RWPE1 (cell line): ENCODE results near the gene STX2.

Experiments
- CTCF ChIA-PET: fragments of 350-600 bp; sonication (Branson Sonifier 250); formaldehyde crosslinking; extraction: SDS; loops from one replicate; lab custom pipeline; 2021; lab: Yijun Ruan, JAX
- POLR2A ChIA-PET: fragments of 400-600 bp; formaldehyde crosslinking; extraction: SDS; loops from one replicate; lab custom pipeline; 2020; ENCODE audit warnings: antibody characterized with exemption; ENCODE audit not compliant: low non-redundant PET; lab: Yijun Ruan, JAX
- DNase-seq: peaks from one replicate; pipeline ENCODE4 v3.0.0; 2012; ENCODE audit warnings: low spot score
- H3K27ac ChIP-seq: fragments of 450-650 bp; 2 replicates; pipeline ENCODE4 v1.5.1; 2017
- TF ChIP-seq, protein P1 (sequence below): fragments of 450-650 bp; conservative IDR thresholded peaks from 2 replicates; pipeline ENCODE4 v1.5.1; 2017; ENCODE audit warnings: low read depth, mild to moderate bottlenecking

Gene STX2

DNA sequence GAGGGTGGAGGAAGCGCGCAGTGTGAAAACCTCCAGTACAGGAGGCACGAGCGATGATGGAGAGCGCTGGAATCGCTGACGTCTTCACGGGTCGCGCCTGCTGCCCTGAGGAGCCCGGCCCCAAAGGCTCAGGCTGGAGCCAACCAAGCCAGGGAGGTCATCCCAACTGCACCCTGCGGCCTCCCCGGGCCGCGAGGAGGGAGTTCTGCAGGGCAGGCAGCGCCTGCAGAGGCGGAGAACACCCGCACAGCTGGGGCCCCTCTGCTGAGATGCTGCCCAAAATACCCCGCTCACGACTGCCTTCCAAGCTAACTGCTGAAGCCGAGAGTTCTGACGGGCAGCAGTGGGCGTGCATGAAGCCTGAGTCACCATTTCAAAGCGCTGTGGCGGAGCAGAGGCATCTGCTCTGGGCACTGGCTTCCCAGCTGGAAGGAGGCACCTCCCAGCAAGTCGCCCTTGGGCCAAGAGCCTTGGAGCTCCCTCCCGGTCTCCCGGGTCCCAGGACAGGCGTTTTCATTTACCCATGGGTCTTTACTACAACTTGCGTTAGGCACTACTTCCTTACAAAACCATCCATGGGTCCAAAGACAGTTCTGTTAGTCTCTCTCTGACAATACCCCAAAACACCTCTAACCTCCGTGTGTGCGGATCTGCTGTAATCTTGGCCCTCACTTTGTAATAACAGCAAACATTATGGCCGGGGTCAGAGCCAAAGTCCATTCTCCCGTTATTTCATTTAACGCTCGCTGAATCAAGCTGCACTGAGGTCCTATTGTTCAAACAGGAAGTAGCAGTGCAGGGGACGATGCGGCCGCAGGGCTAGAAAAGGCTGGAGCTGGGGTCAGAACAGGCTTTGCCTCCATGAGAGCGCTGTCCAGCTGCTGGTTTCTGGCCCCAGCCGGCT, 62.8 kb downstream of the STX2 start:
- H3K27ac ChIP-seq: peak overlapping the region; percentile 26
- DNase-seq: peak; percentile 70

DNA sequence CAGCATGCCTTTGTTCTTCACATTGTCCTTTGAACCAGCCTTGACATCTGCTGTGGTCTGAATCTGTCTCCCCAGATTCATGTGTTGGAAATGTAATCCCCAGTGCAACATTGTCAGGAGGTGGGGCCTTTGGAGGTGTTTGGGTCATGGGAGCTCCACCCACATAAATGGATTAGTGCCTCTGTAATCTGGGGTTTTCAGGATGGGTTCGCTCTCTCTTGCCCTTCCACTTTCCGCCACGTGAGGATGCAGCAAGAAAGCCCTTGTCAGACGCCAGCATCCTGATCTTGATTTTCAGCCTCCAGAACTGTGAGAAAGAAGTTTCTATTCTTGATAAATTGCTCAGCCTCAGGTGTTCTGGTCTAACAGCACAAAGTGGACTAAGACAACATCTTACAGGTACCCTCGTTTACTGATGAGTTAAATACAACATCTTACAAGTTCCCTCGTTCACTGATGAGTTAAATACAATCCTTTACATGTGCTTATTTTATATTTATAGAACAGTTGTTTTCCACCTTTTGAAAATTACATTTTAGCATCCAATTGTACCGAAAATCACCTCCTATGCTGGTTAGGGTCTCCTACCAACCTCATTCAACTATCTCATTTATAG, 68.5 kb downstream of the STX2 start:
- no peak overlapping the region for H3K27ac ChIP-seq
- POLR2A ChIA-PET: no interaction called here
- TF ChIP-seq, protein P1, sequence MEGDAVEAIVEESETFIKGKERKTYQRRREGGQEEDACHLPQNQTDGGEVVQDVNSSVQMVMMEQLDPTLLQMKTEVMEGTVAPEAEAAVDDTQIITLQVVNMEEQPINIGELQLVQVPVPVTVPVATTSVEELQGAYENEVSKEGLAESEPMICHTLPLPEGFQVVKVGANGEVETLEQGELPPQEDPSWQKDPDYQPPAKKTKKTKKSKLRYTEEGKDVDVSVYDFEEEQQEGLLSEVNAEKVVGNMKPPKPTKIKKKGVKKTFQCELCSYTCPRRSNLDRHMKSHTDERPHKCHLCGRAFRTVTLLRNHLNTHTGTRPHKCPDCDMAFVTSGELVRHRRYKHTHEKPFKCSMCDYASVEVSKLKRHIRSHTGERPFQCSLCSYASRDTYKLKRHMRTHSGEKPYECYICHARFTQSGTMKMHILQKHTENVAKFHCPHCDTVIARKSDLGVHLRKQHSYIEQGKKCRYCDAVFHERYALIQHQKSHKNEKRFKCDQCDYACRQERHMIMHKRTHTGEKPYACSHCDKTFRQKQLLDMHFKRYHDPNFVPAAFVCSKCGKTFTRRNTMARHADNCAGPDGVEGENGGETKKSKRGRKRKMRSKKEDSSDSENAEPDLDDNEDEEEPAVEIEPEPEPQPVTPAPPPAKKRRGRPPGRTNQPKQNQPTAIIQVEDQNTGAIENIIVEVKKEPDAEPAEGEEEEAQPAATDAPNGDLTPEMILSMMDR: no peak
- CTCF ChIA-PET: no interaction called here
- no peak for DNase-seq

More for the DNA sequence above, 62.8 kb downstream of the STX2 start:
- CTCF ChIA-PET: interaction anchor here (0.6 to 1.3 kb wide), 3 partner anchors 28 to 61 kb away, joined by 3 read pairs; no protein-coding TSS in a partner anchor
- POLR2A ChIA-PET: no interaction called here
- TF ChIP-seq, protein P1: no peak

DNA sequence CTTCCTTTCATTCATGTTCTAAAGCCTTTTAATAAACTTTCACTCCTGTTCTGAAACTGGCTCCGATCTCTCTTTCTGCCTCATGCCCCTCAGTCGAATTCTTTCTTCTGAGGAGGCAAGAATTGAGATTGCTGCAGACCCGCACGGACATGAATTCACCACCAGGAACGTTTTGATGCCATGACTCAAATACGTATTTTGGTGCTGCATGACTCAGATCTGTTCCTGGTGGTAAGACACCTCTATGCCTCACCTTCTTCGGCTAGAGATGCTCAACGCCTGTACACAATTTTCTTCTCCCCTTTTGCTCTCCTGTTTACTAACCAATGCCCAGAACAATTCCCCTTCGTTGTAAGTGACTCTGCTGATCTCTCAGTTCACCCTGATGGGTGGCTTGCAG, 70.9 kb downstream of the STX2 start:
- TF ChIP-seq, protein P1: no peak
- no peak overlapping the region for H3K27ac ChIP-seq
- peak; percentile 78 for DNase-seq
- ChIA-PET CTCF (interaction anchor here (0.7 kb wide), 1 partner anchor 79 kb away, joined by 3 read pairs; no protein-coding TSS in a partner anchor), POLR2A (no interaction called here)

DNA sequence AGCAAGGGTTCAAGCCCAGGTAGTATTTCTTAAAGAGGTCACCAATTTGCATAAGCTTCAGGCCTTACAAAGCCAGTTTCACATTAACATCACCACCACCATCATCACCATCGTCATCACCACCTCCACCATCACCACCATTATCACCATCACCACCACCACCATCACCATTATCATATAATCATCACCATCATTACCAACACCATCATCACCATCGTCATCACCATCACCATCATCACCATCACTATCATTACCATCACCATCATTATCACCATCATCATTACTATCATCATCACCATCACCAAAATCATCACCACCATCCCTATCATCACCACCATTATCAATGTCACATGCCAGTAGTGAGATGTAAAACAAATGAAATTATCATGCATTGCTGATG, 72.6 kb downstream of the STX2 start:
- ChIA-PET CTCF (no interaction called here), POLR2A (no interaction called here)
- no peak for DNase-seq
- H3K27ac ChIP-seq: no peak overlapping the region
- TF ChIP-seq, protein P1: no peak

DNA sequence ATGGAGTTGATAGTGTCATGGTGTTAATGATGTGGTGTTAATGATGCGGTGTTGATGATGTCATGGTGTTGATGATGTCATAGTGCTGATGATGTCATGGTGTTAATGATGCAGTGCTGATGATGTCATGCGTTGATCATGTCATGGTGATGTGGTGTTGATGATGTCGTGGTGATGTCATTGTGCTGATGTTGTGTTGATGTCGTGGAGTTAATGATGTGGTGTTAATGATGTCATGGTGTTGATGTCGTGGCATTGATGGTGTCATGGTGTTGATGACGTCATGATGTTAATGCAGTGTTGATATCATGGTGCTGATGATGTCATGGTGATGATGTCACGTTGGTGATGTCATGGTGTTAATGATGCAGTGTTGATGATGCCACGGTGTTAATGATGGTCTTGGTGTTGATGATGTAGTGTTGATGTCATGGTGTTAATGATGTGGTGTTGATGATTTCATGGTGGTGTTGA, 73.8 kb downstream of the STX2 start:
- CTCF ChIA-PET: no interaction called here
- TF ChIP-seq, protein P1: no peak

DNA sequence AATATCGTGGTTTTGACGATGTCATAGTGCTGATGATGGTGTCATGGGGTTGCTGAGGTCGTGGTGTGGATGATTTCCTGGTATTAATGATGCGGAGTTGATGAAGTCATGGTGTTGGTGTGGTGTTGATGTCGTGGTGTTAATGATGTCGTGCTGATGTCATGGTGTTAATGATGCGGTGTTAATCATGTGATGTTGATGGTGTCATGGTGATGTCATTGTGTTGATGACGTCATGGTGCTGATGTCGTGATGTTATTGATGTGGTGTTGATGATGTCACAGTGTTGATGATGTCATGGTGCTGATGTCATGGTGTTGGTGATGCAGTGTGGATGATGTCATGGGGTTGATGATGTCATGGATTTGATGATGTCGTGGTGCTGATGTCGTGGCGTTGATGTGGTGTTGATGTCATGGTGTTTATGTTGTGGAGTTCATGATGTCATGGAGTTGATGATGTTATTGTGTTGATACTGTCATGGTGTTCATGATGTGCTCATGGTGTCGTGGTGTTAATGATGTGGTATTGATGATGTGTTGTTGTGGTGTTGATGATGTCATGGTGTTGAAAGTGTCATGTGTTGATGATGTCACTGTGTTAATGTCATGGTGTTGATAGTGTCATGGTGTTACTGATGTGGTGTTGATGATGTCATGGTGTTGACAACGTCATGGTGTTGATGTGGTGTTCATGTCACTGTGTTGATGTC, 74.4 kb downstream of the STX2 start:
- ChIA-PET CTCF (no interaction called here), POLR2A (no interaction called here)
- H3K27ac ChIP-seq: no peak overlapping the region
- DNase-seq: peak; percentile 19
- TF ChIP-seq, protein P1: no peak

More for the DNA sequence above, 73.8 kb downstream of the STX2 start:
- DNase-seq: peak; percentile 12
- H3K27ac ChIP-seq: no peak overlapping the region
- POLR2A ChIA-PET: no interaction called here
